Measurements from ENCODE around the gene ARVCF.

Gene ARVCF

DNA sequence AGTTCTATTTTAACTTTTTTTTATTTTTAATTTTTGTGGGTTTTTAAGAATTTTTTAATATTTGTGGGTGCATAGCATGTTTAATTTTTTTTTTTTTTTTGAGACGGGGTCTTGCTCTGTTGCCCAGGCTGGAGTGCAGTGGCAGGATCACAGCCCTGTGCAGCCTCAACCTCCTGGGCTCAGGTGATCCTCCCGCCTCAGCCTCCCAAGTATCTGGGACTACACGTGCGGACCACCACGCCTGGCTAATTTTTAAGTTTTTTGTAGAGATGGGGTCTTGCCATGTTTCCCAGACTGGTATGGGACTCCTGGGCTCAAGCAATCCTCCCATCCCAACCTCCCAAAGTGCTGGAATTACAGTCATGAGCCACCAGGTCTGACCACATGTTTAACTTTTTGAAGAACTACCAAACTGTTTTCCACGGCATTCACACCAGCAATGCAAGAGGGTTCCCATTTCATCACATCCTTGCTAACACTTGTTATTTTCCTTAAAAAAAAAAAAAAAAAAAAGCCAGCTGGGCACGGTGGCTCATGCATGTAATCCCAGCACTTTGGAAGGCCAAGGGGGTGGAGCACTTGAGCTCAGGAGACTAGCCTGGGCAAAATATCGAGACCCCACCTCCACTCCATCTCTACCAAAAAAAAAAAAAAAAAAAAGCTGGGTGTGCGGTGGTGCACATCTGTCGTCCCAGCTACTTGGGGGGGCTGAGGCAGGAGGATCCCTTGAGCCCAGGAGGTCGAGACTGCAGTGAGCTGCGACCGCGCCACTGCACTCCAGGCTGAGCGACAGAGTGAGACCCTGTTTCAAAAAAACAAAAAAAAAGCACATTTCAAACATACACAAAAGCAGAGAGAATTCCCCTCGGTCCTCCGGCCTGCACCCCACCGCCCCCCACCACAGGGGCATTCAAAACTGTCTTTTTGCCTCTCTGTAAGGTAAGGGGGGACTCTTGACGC is 58.3 kb downstream of the ARVCF start:
- Histone ChIP-seq H3K4me1 (ENCODE audit: control insufficient read depth, insufficient read depth, low read length) (peaks cover 8% of the 10 kb centered on the region; the same call in 1 of the 2 replicates), H3K27ac (ENCODE audit: extremely low read depth, low read depth, low read length) (no peak overlapping the region), H3K36me3 (ENCODE audit: control insufficient read depth in 2 of 2, insufficient read depth in 1 of 2, low read length in 2 of 2) (peaks cover 0 to 15% of the 10 kb centered on the region in 2 experiments; a peak in 1 of 3 replicates), H3K9me3 (ENCODE audit: control insufficient read depth, insufficient read depth, low read depth, low read length) (no peaks in the 10 kb centered on the region), H3K4me3 (ENCODE audit: low read depth, low read length) (no peak overlapping the region)
- ChIA-PET POLR2A (interaction anchor here (0.6 to 1.4 kb wide), 4 partner anchors 9 to 240 kb away, joined by 4 to 6 read pairs (median 4); partner anchors contain the start of genes GNB1L and RTL10), CTCF (interaction anchor here (0.6 to 1.5 kb wide), 7 partner anchors 10 to 246 kb away, joined by 3 to 9 read pairs (median 3); no protein-coding TSS in a partner anchor)
- no peak for TF ChIP-seq ZNF792 (tag by site-specific recombination; IDR thresholded peaks at IDR 0.05)
- TF ChIP-seq ZNF549 (tag by site-specific recombination; IDR thresholded peaks at IDR 0.05): no peak
- TF ChIP-seq ZNF121 (tag by site-specific recombination; IDR thresholded peaks at IDR 0.05): peak; percentile 97
- no peak for TF ChIP-seq ZNF600 (tag by site-specific recombination; IDR thresholded peaks at IDR 0.05)
- no peak for TF ChIP-seq TRIM28 (IDR thresholded peaks at IDR 0.05; ENCODE audit: borderline replicate concordance, low read length)
- TF ChIP-seq ZNF138 (tag by site-specific recombination; IDR thresholded peaks at IDR 0.05; ENCODE audit: borderline replicate concordance): no peak
- TF ChIP-seq ZNF654 (tag by site-specific recombination; IDR thresholded peaks at IDR 0.05; ENCODE audit: low read depth): no peak
- TF ChIP-seq KLF17 (tag by site-specific recombination; IDR thresholded peaks at IDR 0.05): no peak
- peak; percentile 73 for TF ChIP-seq GLIS1 (tag by site-specific recombination; IDR thresholded peaks at IDR 0.05)
- TF ChIP-seq REPIN1 (tag by site-specific recombination; IDR thresholded peaks at IDR 0.05; ENCODE audit: low read depth): no peak
- no peak for TF ChIP-seq ZNF837 (tag by site-specific recombination; IDR thresholded peaks at IDR 0.05)
- TF ChIP-seq, protein P1, sequence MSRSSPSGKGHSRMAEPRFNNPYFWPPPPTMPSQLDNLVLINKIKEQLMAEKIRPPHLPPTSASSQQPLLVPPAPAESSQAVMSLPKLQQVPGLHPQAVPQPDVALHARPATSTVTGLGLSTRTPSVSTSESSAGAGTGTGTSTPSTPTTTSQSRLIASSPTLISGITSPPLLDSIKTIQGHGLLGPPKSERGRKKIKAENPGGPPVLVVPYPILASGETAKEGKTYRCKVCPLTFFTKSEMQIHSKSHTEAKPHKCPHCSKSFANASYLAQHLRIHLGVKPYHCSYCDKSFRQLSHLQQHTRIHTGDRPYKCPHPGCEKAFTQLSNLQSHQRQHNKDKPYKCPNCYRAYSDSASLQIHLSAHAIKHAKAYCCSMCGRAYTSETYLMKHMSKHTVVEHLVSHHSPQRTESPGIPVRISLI (tag by site-specific recombination; IDR thresholded peaks at IDR 0.05): peak; percentile 73
- TF ChIP-seq, protein P2, sequence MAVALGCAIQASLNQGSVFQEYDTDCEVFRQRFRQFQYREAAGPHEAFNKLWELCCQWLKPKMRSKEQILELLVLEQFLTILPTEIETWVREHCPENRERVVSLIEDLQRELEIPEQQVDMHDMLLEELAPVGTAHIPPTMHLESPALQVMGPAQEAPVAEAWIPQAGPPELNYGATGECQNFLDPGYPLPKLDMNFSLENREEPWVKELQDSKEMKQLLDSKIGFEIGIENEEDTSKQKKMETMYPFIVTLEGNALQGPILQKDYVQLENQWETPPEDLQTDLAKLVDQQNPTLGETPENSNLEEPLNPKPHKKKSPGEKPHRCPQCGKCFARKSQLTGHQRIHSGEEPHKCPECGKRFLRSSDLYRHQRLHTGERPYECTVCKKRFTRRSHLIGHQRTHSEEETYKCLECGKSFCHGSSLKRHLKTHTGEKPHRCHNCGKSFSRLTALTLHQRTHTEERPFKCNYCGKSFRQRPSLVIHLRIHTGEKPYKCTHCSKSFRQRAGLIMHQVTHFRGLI (tag by site-specific recombination; IDR thresholded peaks at IDR 0.05): no peak
- no peak for TF ChIP-seq ZNF157 (tag by site-specific recombination; IDR thresholded peaks at IDR 0.05)
- TF ChIP-seq, protein P3, sequence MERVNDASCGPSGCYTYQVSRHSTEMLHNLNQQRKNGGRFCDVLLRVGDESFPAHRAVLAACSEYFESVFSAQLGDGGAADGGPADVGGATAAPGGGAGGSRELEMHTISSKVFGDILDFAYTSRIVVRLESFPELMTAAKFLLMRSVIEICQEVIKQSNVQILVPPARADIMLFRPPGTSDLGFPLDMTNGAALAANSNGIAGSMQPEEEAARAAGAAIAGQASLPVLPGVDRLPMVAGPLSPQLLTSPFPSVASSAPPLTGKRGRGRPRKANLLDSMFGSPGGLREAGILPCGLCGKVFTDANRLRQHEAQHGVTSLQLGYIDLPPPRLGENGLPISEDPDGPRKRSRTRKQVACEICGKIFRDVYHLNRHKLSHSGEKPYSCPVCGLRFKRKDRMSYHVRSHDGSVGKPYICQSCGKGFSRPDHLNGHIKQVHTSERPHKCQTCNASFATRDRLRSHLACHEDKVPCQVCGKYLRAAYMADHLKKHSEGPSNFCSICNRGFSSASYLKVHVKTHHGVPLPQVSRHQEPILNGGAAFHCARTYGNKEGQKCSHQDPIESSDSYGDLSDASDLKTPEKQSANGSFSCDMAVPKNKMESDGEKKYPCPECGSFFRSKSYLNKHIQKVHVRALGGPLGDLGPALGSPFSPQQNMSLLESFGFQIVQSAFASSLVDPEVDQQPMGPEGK (tag by site-specific recombination; IDR thresholded peaks at IDR 0.05): peak; percentile 33; the same call in 1 of the 2 replicates
- TF ChIP-seq ZNF785 (tag by site-specific recombination; IDR thresholded peaks at IDR 0.05): no peak
- TF ChIP-seq, protein P4, sequence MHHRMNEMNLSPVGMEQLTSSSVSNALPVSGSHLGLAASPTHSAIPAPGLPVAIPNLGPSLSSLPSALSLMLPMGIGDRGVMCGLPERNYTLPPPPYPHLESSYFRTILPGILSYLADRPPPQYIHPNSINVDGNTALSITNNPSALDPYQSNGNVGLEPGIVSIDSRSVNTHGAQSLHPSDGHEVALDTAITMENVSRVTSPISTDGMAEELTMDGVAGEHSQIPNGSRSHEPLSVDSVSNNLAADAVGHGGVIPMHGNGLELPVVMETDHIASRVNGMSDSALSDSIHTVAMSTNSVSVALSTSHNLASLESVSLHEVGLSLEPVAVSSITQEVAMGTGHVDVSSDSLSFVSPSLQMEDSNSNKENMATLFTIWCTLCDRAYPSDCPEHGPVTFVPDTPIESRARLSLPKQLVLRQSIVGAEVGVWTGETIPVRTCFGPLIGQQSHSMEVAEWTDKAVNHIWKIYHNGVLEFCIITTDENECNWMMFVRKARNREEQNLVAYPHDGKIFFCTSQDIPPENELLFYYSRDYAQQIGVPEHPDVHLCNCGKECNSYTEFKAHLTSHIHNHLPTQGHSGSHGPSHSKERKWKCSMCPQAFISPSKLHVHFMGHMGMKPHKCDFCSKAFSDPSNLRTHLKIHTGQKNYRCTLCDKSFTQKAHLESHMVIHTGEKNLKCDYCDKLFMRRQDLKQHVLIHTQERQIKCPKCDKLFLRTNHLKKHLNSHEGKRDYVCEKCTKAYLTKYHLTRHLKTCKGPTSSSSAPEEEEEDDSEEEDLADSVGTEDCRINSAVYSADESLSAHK (tag by site-specific recombination; IDR thresholded peaks at IDR 0.05): peak; percentile 84
- no peak for TF ChIP-seq ZNF560 (tag by site-specific recombination; IDR thresholded peaks at IDR 0.05; ENCODE audit: borderline replicate concordance)
